ENCODE results near the gene SYCP3.

GRCh38 chr12:101680240-101680639 lies 59.0 kb downstream of the SYCP3 start:
- TF ChIP-seq, protein P1, sequence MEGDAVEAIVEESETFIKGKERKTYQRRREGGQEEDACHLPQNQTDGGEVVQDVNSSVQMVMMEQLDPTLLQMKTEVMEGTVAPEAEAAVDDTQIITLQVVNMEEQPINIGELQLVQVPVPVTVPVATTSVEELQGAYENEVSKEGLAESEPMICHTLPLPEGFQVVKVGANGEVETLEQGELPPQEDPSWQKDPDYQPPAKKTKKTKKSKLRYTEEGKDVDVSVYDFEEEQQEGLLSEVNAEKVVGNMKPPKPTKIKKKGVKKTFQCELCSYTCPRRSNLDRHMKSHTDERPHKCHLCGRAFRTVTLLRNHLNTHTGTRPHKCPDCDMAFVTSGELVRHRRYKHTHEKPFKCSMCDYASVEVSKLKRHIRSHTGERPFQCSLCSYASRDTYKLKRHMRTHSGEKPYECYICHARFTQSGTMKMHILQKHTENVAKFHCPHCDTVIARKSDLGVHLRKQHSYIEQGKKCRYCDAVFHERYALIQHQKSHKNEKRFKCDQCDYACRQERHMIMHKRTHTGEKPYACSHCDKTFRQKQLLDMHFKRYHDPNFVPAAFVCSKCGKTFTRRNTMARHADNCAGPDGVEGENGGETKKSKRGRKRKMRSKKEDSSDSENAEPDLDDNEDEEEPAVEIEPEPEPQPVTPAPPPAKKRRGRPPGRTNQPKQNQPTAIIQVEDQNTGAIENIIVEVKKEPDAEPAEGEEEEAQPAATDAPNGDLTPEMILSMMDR (IDR thresholded peaks at IDR 0.05; ENCODE audit: borderline replicate concordance, extremely low read depth, low read length, poor library complexity, severe bottlenecking) = no peak
- TF ChIP-seq EZH2 (IDR thresholded peaks at IDR 0.05; ENCODE audit: borderline replicate concordance, low read depth, low read length, severe bottlenecking) = no peak

Data from DND-41 (cell line).